Measurements from ENCODE around the gene SMG9.

- no peak for TF ChIP-seq EGR1 (IDR thresholded peaks at IDR 0.05)
- TF ChIP-seq USF1 (IDR thresholded peaks at IDR 0.05), result no peak
- TF ChIP-seq FOXM1 (IDR thresholded peaks at IDR 0.05; ENCODE audit: borderline replicate concordance, low read depth), result no peak
- no peak for TF ChIP-seq MAX (IDR thresholded peaks at IDR 0.05)
- no peak for TF ChIP-seq YY1 (IDR thresholded peaks at IDR 0.05; ENCODE audit: low read depth)
- TF ChIP-seq RAD21 (IDR thresholded peaks at IDR 0.05; ENCODE audit: low read depth), result no peak
- no peak for TF ChIP-seq REST (IDR thresholded peaks at IDR 0.05; ENCODE audit: low read depth)
- TF ChIP-seq TCF12 (IDR thresholded peaks at IDR 0.05; ENCODE audit: low read depth), result no peak
Observed at GRCh38 chr19:43721469-43722048, 33.2 kb downstream of the SMG9 start.
